GM12878 (cell line): ENCODE data around the gene PAQR8. TPM values are rescaled to one million over a fixed set of nuclear protein-coding genes. Genes with fewer than 3 reads are reported as not detected.

Source experiments
- ATAC-seq: fragments of 200-7000 bp; cut with Tn5 transposase; 3 replicates; pipeline ENCODE4 v1.9.1; 2020; ENCODE audit warnings: mild to moderate bottlenecking, moderate library complexity
- BruUV-seq: library from RNA; stranded (reverse); fragments of 400-500 nt; replicated peaks from 2 replicates; lab custom pipeline; 2021; lab: Mats Ljungman, UMichigan
- CTCF ChIA-PET: fragments of 300-600 bp; sonication (Branson Sonifier 250); formaldehyde crosslinking; extraction: SDS; loops from one replicate; lab custom pipeline; 2021; ENCODE audit warnings: inconsistent platforms; lab: Yijun Ruan, JAX
- POLR2A ChIA-PET: fragments of 350-600 bp; formaldehyde crosslinking; extraction: SDS; loops from one replicate; lab custom pipeline; 2021; ENCODE audit warnings: inconsistent platforms; lab: Charles Lee
- RAD21 ChIA-PET: fragments of 300-600 bp; sonication (Branson Sonifier 250); formaldehyde crosslinking; loops from one replicate; lab custom pipeline; 2023; ENCODE audit warnings: antibody characterized with exemption; ENCODE audit not compliant: unreplicated experiment; lab: Charles Lee
- SMC1A ChIA-PET: fragments of 300-600 bp; sonication (Branson Sonifier 250); formaldehyde crosslinking; loops from one replicate; lab custom pipeline; 2023; ENCODE audit not compliant: unreplicated experiment, uncharacterized antibody; lab: Charles Lee
- DNase-seq: peaks from one replicate; pipeline ENCODE4 v3.0.0-alpha.2; 2011; ENCODE audit warnings: low read depth, low spot score
- FAIRE-seq: peaks from 3 replicates; lab custom pipeline; 2011; peaks lifted over from hg19 to GRCh38; lab: Jason Lieb, UNC
- H2AFZ ChIP-seq: 2 replicates; pipeline ENCODE4 v1.6.0; 2011; ENCODE audit warnings: low read depth, low read length, control low read depth; ENCODE audit not compliant: control insufficient read depth
- H3K27ac ChIP-seq: 2 replicates; pipeline ENCODE4 v1.5.1; 2011; ENCODE audit warnings: control low read depth; ENCODE audit not compliant: control insufficient read depth, insufficient read depth
- H3K27me3 ChIP-seq, 2 experiments: replicated peaks in 1 of 2; 2 replicates each; pipeline versions ENCODE4 v1.6.0 to v1.6.1; 2011; ENCODE audit warnings: low read length in 1 of 2; ENCODE audit not compliant: control insufficient read depth in 2 of 2, insufficient read depth in 2 of 2
- H3K36me3 ChIP-seq, 2 experiments: 2 replicates each; pipeline ENCODE4 v1.5.1; 2011; ENCODE audit warnings: low read length in 1 of 2; ENCODE audit not compliant: control insufficient read depth in 2 of 2, insufficient read depth in 2 of 2
- H3K4me1 ChIP-seq: 2 replicates; pipeline ENCODE4 v1.6.1; 2011; ENCODE audit warnings: mild to moderate bottlenecking, low read length, moderate library complexity, mixed read lengths; ENCODE audit not compliant: control insufficient read depth, insufficient read depth
- H3K4me2 ChIP-seq: 2 replicates; pipeline ENCODE4 v1.6.0; 2011; ENCODE audit warnings: control low read depth; ENCODE audit not compliant: control insufficient read depth, insufficient read depth
- H3K4me3 ChIP-seq: fragments of 200-600 bp; sonication (generic); 2 replicates; pipeline ENCODE4 v1.5.1; 2016
- H3K79me2 ChIP-seq: 2 replicates; pipeline ENCODE4 v1.6.0; 2011; ENCODE audit warnings: low read length; ENCODE audit not compliant: control insufficient read depth, insufficient read depth
- H3K9ac ChIP-seq: 2 replicates; pipeline ENCODE4 v1.8.0; 2011; ENCODE audit warnings: low read length, control low read depth, mixed read lengths; ENCODE audit not compliant: control insufficient read depth, insufficient read depth
- H3K9me3 ChIP-seq: replicated peaks from 3 replicates; pipeline ENCODE4 v1.5.1; 2011; ENCODE audit warnings: mild to moderate bottlenecking, low read length; ENCODE audit not compliant: control insufficient read depth, insufficient read depth
- H4K20me1 ChIP-seq: 2 replicates; pipeline ENCODE4 v1.6.0; 2011; ENCODE audit not compliant: control insufficient read depth, insufficient read depth
- RAD21 ChIP-seq: IDR thresholded peaks from 2 replicates; pipeline ENCODE4 v1.6.1; 2011; ENCODE audit warnings: mild to moderate bottlenecking, low read depth, low read length, moderate library complexity; ENCODE audit not compliant: insufficient read depth
- RBBP5 ChIP-seq: fragments of 200-600 bp; sonication (generic); conservative IDR thresholded peaks from 2 replicates; pipeline ENCODE4 v1.6.1; 2016
- SMC3 ChIP-seq: IDR thresholded peaks from 2 replicates; pipeline ENCODE4 v1.6.1; 2011; ENCODE audit warnings: low read length, improper control_type of control experiment, borderline replicate concordance
- STAT3 ChIP-seq: IDR thresholded peaks from 2 replicates; pipeline ENCODE4 v1.6.1; 2011; ENCODE audit warnings: low read depth, low read length, improper control_type of control experiment
- ZNF384 ChIP-seq: IDR thresholded peaks from 2 replicates; pipeline ENCODE4 v1.6.1; 2012; ENCODE audit warnings: low read depth, mild to moderate bottlenecking, low read length, improper control_type of control experiment, borderline replicate concordance
- in situ Hi-C: fragments of 300-500 bp; cut with MboI; formaldehyde crosslinking; loops from 9 replicates; pipeline ENCODE4 v1.14.3; 2018; ENCODE audit warnings: mixed read lengths
- intact Hi-C: fragments of 100-400 bp; cut with micrococcal nuclease; formaldehyde crosslinking; loops from one replicate; pipeline ENCODE4 v1.14.2; 2022; ENCODE audit not compliant: unreplicated experiment
- polyA plus RNA-seq, 11 experiments: library from polyadenylated mRNA; depleted of rRNA in 4 of 11; unstranded in 6 of 11; stranded (reverse) in 5 of 11; fragments of >200 nt; fragmentation: Nextera tagmentation in 4 of 11; fragmentation: Illumina TruSeq in 1 of 11; extraction: Ambion mirVana in 4 of 11; extraction: Trizol in 1 of 11; gene quantifications; 1 replicate in 1 of 11; 2 replicates in 10 of 11; pipeline versions ENCODE4 v1.2.1 to v1.2.3, GENCODE V29; 2011 to 2016; ENCODE audit warnings: inconsistent platforms in 2 of 11, missing spikeins in 2 of 11, low read depth in 1 of 11
- total RNA-seq, 4 experiments: library from RNA; depleted of rRNA in 3 of 4; stranded (reverse); fragments of >200 nt in 3 of 4; fragmentation: Illumina TruSeq in 1 of 4; extraction: Trizol in 1 of 4; gene quantifications; 2 replicates each; pipeline versions ENCODE4 v1.2.1 to v1.2.3, GENCODE V29; 2013 to 2021
- TF ChIP-seq, protein P1 (sequence below), 3 experiments: IDR thresholded peaks in 2 of 3; conservative IDR thresholded peaks in 1 of 3; 2 replicates each; pipeline ENCODE4 v1.5.1; 2011; ENCODE audit warnings: low read depth in 3 of 3, low read length in 3 of 3, mild to moderate bottlenecking in 3 of 3, control low read depth in 2 of 3, moderate library complexity in 2 of 3, inconsistent platforms in 1 of 3, mixed read lengths in 1 of 3; ENCODE audit not compliant: control insufficient read depth in 2 of 3, insufficient read depth in 1 of 3; ENCODE audit errors: extremely low read depth in 1 of 3

Gene PAQR8
- total and polyA plus RNA-seq, 10 of the 15 experiments (the other 5 are each of a cell fraction or from before 2014, with no cell fraction given) = 3.9 to 22.4 (median 14.6) TPM

DNA sequence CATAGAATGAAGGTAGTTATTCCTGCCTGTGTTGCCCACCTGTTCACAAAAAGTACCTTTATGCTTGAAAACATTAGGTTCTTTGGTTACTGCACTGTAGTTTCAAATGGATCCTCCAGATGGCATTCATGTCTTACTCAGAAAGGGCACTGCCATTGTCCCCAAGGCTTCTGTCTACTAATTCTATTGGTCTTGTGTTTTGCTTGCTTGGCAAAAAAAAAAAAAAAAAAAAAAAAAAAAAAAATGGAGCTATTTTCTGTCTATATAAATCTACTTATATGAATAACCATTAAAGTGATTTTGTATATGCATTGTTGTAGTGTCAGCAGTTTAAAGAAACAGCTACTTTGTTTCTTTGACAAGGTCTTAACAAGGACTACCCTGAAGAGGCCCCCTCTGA is 45.5 kb downstream of the PAQR8 start:
- TF ChIP-seq SMC3 (peak; percentile 52; the same call in 1 of the 2 replicates), RBBP5 (no peak), RAD21 (peak; percentile 70), STAT3 (no peak), ZNF384 (peak; percentile 75; the same call in 1 of the 2 replicates)
- TF ChIP-seq, protein P1, sequence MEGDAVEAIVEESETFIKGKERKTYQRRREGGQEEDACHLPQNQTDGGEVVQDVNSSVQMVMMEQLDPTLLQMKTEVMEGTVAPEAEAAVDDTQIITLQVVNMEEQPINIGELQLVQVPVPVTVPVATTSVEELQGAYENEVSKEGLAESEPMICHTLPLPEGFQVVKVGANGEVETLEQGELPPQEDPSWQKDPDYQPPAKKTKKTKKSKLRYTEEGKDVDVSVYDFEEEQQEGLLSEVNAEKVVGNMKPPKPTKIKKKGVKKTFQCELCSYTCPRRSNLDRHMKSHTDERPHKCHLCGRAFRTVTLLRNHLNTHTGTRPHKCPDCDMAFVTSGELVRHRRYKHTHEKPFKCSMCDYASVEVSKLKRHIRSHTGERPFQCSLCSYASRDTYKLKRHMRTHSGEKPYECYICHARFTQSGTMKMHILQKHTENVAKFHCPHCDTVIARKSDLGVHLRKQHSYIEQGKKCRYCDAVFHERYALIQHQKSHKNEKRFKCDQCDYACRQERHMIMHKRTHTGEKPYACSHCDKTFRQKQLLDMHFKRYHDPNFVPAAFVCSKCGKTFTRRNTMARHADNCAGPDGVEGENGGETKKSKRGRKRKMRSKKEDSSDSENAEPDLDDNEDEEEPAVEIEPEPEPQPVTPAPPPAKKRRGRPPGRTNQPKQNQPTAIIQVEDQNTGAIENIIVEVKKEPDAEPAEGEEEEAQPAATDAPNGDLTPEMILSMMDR (IDR thresholded peaks at IDR 0.05 in 2 of 3, conservative IDR thresholded peaks at IDR 0.05 in 1 of 3; ENCODE audit: control insufficient read depth in 2 of 3, extremely low read depth in 1 of 3, insufficient read depth in 1 of 3, low read depth in 3 of 3, low read length in 3 of 3) = peak; percentile 50 to 59 (median 57); a peak in 5 of 6 replicates
- ChIA-PET POLR2A (interaction anchor here (0.6 to 1.0 kb wide), 7 partner anchors 44 to 1328 kb away, joined by 3 to 9 read pairs (median 4); no protein-coding TSS in a partner anchor), SMC1A (interaction anchor here (0.6 to 2.7 kb wide), 11 partner anchors 9 to 255 kb away, joined by 3 to 17 read pairs (median 4); partner anchors contain the start of gene MCM3), RAD21 (interaction anchor here (0.6 to 1.8 kb wide), 13 partner anchors 8 to 261 kb away, joined by 3 to 5 read pairs (median 4); partner anchors contain the start of gene MCM3), CTCF (interaction anchor here (0.6 to 14.7 kb wide), 16 partner anchors 8 to 262 kb away, joined by 3 to 441 read pairs (median 4); partner anchors contain the start of genes EFHC1 and MCM3)
- no peak overlapping the region for H3K9ac ChIP-seq
- in situ Hi-C loops (no loop called here), intact Hi-C loops (loop anchor here (1.0 kb wide), 1 partner anchor 256 kb away; no protein-coding TSS in a partner anchor)
- no peaks in the 10 kb centered on the region for H3K4me1 ChIP-seq
- H2AFZ ChIP-seq = no peak overlapping the region
- H3K79me2 ChIP-seq = no peaks in the 10 kb centered on the region
- ATAC-seq = peak; percentile 91
- H3K9me3 ChIP-seq = no peaks in the 10 kb centered on the region
- no TSS peak for BruUV-seq
- H3K4me3 ChIP-seq = no peak overlapping the region
- H3K36me3 ChIP-seq = peaks cover 8% of the 10 kb centered on the region in 2 experiments; a peak in 3 of 4 replicates
- no peaks in the 10 kb centered on the region for H4K20me1 ChIP-seq
- no peak overlapping the region for H3K27ac ChIP-seq
- no peak for FAIRE-seq
- no peak for DNase-seq
- no peak overlapping the region for H3K4me2 ChIP-seq
- H3K27me3 ChIP-seq = no peaks in the 10 kb centered on the region
